Measurements from ENCODE around the gene PPP1R13B.
A peak's percentile ranks its signal among the peaks of the same experiment; 100 is the strongest.

Gene PPP1R13B

DNA sequence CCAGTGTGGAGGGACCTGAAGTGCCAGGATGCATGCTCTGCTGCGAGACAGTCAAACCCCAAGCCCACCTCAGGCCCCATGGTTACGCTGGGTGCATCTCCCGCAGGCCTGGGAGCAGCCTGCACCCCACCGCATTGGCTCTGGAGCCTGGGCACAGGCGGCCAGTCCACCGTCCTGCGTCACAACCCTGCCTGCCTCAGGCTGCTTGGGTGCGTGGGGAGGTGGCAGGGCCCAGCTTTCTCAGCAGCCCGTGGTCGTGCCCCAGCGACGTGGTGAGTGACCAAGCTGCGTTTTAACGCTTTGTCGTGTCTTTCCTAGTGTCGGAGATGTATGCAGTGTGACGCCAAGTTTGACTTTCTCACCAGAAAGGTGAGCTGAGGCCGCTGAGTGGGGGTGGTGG is 120.9 kb downstream of the PPP1R13B start:
- H3K9me3 ChIP-seq = no peaks in the 10 kb centered on the region
- DNase-seq = no peak
- H3K4me1 ChIP-seq = peaks cover 3 to 77% (median 46%) of the 10 kb centered on the region in 4 donors
- no peak overlapping the region for H3K4me3 ChIP-seq
- intact Hi-C loops (cut with DNase I; ENCODE audit: low total_unique reads) = no loop called here
- peaks cover 29 to 51% (median 47%) of the 10 kb centered on the region in 3 donors for H3K36me3 ChIP-seq
- peak overlapping the region; percentile 86 to 91 for H3K27ac ChIP-seq
- H3K27me3 ChIP-seq = no peaks in the 10 kb centered on the region
- TF ChIP-seq, protein P1, sequence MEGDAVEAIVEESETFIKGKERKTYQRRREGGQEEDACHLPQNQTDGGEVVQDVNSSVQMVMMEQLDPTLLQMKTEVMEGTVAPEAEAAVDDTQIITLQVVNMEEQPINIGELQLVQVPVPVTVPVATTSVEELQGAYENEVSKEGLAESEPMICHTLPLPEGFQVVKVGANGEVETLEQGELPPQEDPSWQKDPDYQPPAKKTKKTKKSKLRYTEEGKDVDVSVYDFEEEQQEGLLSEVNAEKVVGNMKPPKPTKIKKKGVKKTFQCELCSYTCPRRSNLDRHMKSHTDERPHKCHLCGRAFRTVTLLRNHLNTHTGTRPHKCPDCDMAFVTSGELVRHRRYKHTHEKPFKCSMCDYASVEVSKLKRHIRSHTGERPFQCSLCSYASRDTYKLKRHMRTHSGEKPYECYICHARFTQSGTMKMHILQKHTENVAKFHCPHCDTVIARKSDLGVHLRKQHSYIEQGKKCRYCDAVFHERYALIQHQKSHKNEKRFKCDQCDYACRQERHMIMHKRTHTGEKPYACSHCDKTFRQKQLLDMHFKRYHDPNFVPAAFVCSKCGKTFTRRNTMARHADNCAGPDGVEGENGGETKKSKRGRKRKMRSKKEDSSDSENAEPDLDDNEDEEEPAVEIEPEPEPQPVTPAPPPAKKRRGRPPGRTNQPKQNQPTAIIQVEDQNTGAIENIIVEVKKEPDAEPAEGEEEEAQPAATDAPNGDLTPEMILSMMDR (IDR thresholded peaks at IDR 0.05) = no peak

GRCh38 chr14:103725739-103726395 is 121.5 kb downstream of the PPP1R13B start:
- Histone ChIP-seq H3K27ac (peak overlapping the region; percentile 86 to 91), H3K4me1 (peaks cover 3 to 83% (median 49%) of the 10 kb centered on the region in 4 donors), H3K4me3 (no peak overlapping the region), H3K9me3 (no peaks in the 10 kb centered on the region), H3K36me3 (peaks cover 28 to 45% (median 45%) of the 10 kb centered on the region in 3 donors), H3K27me3 (no peaks in the 10 kb centered on the region)
- no peak for DNase-seq
- intact Hi-C loops (cut with DNase I; ENCODE audit: low total_unique reads) = no loop called here
- TF ChIP-seq, protein P1 (IDR thresholded peaks at IDR 0.05) = no peak

DNA sequence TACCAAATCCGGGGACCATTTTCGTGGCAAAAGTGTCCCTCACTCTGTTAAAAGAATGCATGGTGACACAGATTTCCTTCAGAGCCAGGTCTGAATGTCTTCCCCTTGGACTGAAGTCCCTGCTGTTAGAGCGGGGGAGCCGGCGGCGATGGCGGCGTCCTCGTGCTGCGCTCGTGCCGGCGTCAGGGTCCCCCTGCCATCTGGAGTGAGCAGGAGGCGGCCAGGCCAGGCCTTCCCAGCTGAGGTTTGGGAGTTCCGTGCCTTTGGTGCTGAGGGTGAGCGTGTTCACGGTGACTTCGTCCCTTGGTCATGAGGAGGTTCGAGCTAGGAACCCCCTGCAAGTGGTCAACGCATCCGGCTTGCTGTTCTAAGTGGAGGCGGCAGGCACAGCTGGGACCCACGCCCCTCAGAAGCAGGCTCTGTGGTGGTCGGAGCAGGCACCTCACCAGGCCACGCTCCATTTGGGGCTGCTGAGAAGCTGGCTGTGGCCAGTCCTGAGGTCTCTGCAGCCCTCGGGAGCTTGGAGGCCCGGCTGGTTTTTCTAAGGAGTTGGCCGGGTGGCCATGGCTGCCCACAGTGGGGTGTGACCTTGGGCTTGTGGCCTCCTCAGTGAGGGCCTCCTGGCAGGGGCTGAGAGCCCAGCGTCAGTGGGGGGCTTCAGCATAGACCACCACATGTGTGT is 122.2 kb downstream of the PPP1R13B start:
- intact Hi-C loops (cut with DNase I; ENCODE audit: low total_unique reads) = no loop called here
- DNase-seq = no peak
- peak overlapping the region; percentile 86 to 91 for H3K27ac ChIP-seq
- no peaks in the 10 kb centered on the region for H3K9me3 ChIP-seq
- H3K4me1 ChIP-seq = peaks cover 3 to 77% (median 52%) of the 10 kb centered on the region in 4 donors
- no peak overlapping the region for H3K4me3 ChIP-seq
- TF ChIP-seq, protein P1 (IDR thresholded peaks at IDR 0.05) = no peak
- H3K36me3 ChIP-seq = peaks cover 21 to 39% (median 38%) of the 10 kb centered on the region in 3 donors
- no peaks in the 10 kb centered on the region for H3K27me3 ChIP-seq

DNA sequence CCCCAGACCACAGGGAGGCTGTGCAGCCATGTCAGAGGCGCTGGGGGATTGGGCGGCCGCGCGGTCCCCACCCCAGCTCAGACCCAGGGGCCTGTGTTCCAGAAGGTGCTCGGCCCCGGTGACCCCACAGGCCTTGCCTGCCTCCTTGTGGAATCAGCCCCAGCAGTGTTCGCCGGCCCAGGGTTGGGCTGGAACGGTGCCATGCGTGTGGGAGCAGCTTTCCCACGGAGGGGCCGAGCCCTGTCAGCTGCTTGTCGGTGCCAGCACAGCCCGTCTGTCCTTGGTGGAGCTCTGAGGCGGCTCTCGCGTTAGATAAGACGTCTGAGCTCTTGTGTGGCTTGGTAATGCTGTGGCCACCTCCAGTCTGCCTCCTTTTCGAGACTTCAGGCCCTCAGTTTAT is 123.3 kb downstream of the PPP1R13B start:
- H3K9me3 ChIP-seq = no peaks in the 10 kb centered on the region
- H3K27ac ChIP-seq = peak overlapping the region; percentile 86 to 91
- no peaks in the 10 kb centered on the region for H3K27me3 ChIP-seq
- peaks cover 10 to 29% (median 27%) of the 10 kb centered on the region in 3 donors for H3K36me3 ChIP-seq
- peak overlapping the region; percentile 20 to 24 for H3K4me3 ChIP-seq
- H3K4me1 ChIP-seq = peaks cover 3 to 68% (median 55%) of the 10 kb centered on the region in 4 donors
- intact Hi-C loops (cut with DNase I; ENCODE audit: low total_unique reads) = no loop called here
- TF ChIP-seq, protein P1 (IDR thresholded peaks at IDR 0.05) = peak; percentile 19 to 22
- DNase-seq = peak; percentile 72 to 94

DNA sequence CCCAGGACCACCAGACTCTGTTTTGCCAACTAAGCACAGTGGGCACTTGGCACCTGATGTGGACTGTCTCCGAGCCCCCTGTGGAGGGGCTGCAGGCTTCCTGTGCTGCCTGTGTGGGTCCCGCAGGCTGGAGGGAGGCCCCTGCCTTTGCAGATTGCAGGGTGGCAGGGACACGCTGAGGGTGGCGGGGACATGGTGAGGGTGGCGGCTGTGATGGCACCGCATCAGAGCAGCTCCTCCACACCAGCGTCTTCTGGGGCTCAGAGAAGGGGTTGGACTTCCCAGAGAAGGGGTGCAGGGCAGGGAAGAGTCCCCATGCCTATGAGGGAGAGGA is 123.7 kb downstream of the PPP1R13B start:
- H3K4me3 ChIP-seq = peak overlapping the region; percentile 20 to 24
- H3K27ac ChIP-seq = peak overlapping the region; percentile 86 to 91
- H3K36me3 ChIP-seq = peaks cover 6 to 25% (median 23%) of the 10 kb centered on the region in 3 donors
- H3K9me3 ChIP-seq = no peaks in the 10 kb centered on the region
- intact Hi-C loops (cut with DNase I; ENCODE audit: low total_unique reads) = no loop called here
- no peaks in the 10 kb centered on the region for H3K27me3 ChIP-seq
- no peak for DNase-seq
- TF ChIP-seq, protein P1 (IDR thresholded peaks at IDR 0.05) = no peak
- H3K4me1 ChIP-seq = peaks cover 3 to 72% (median 55%) of the 10 kb centered on the region in 4 donors

Measured in tibial artery (tissue), 4 donors.